Osteocyte (in vitro differentiated cells): ENCODE measurements around the gene FAM13B. TPM values are rescaled to one million over a fixed set of nuclear protein-coding genes. Genes with fewer than 3 reads are reported as not detected.
"Not testable (repeated sequence)": the region's sequence is repeated elsewhere in the genome, so short reads cannot be mapped to it uniquely, and the experiment has no call there.

ENCODE experiments used
- DNase-seq: peaks from one replicate; pipeline ENCODE4 v3.0.0; 2021; ENCODE audit warnings: mixed read lengths; ENCODE audit not compliant: unreplicated experiment; ENCODE audit errors: extremely low spot score
- H3K27ac Mint-ChIP-seq: one replicate; pipeline ENCODE4 v1.8.0; 2021; ENCODE audit warnings: mild to moderate bottlenecking, mixed read lengths; ENCODE audit not compliant: unreplicated experiment
- H3K27me3 Mint-ChIP-seq: one replicate; pipeline ENCODE4 v1.8.0; 2021; ENCODE audit warnings: mixed read lengths; ENCODE audit not compliant: unreplicated experiment
- H3K36me3 Mint-ChIP-seq: one replicate; pipeline ENCODE4 v1.8.0; 2021; ENCODE audit warnings: mixed read lengths; ENCODE audit not compliant: unreplicated experiment
- H3K4me1 Mint-ChIP-seq: one replicate; pipeline ENCODE4 v1.8.0; 2021; ENCODE audit warnings: mixed read lengths; ENCODE audit not compliant: unreplicated experiment
- H3K4me3 Mint-ChIP-seq: one replicate; pipeline ENCODE4 v1.8.0; 2021; ENCODE audit warnings: mild to moderate bottlenecking, moderate library complexity, mixed read lengths; ENCODE audit not compliant: unreplicated experiment
- H3K9me3 Mint-ChIP-seq: one replicate; pipeline ENCODE4 v1.8.0; 2021; ENCODE audit warnings: mixed read lengths; ENCODE audit not compliant: unreplicated experiment
- CTCF ChIP-seq: fragments of 200-600 bp; sonication (generic); IDR thresholded peaks from 2 replicates; pipeline ENCODE4 v1.5.0; 2021; ENCODE audit warnings: antibody characterized with exemption, mild to moderate bottlenecking, moderate library complexity
- total RNA-seq: library from RNA; stranded (reverse); gene quantifications from 2 replicates; pipeline ENCODE4 v1.2.1, GENCODE V29; 2021

FAM13B gene
- total RNA-seq, 1 donor from 2014 or later, result 42.7 TPM

- Mint-ChIP-seq H3K36me3 (no peaks in the 10 kb centered on the region), H3K27ac (no peak overlapping the region), H3K4me3 (no peak overlapping the region), H3K4me1 (peaks cover 3% of the 10 kb centered on the region), H3K9me3 (no peaks in the 10 kb centered on the region), H3K27me3 (peaks cover 23% of the 10 kb centered on the region)
- TF ChIP-seq CTCF, result no peak
- DNase-seq, result no peak
Measured at GRCh38 chr5:138054206-138054605, 21.3 kb upstream of the FAM13B start.

- Mint-ChIP-seq H3K9me3 (no peaks in the 10 kb centered on the region), H3K36me3 (no peaks in the 10 kb centered on the region), H3K27me3 (peaks cover 23% of the 10 kb centered on the region)
Measured at GRCh38 chr5:138053554-138053953, 20.7 kb upstream of the FAM13B start.

GRCh38 chr5:138052718-138053117 is 19.8 kb upstream of the FAM13B start:
- not testable (repeated sequence) for H3K27ac Mint-ChIP-seq, H3K4me1 Mint-ChIP-seq, H3K36me3 Mint-ChIP-seq, DNase-seq, H3K9me3 Mint-ChIP-seq, H3K4me3 Mint-ChIP-seq
- peaks cover 23% of the 10 kb centered on the region for H3K27me3 Mint-ChIP-seq

More at GRCh38 chr5:138053554-138053953, 20.7 kb upstream of the FAM13B start:
- Mint-ChIP-seq H3K4me3 (no peak overlapping the region), H3K4me1 (peaks cover 3% of the 10 kb centered on the region), H3K27ac (no peak overlapping the region)
- no peak for TF ChIP-seq CTCF
- DNase-seq, result no peak

- no peaks in the 10 kb centered on the region for H3K9me3 Mint-ChIP-seq
- no peak for DNase-seq
Measured at GRCh38 chr5:138051441-138052296, 18.8 kb upstream of the FAM13B start.

GRCh38 chr5:138045283-138045682 is 12.4 kb upstream of the FAM13B start:
- H3K4me1 Mint-ChIP-seq, H3K27me3 Mint-ChIP-seq, H3K4me3 Mint-ChIP-seq, H3K27ac Mint-ChIP-seq, H3K36me3 Mint-ChIP-seq, H3K9me3 Mint-ChIP-seq, DNase-seq: not testable (repeated sequence)

More at GRCh38 chr5:138051441-138052296, 18.8 kb upstream of the FAM13B start:
- H3K4me1 Mint-ChIP-seq, result peaks cover 3% of the 10 kb centered on the region
- no peak overlapping the region for H3K27ac Mint-ChIP-seq
- no peak for TF ChIP-seq CTCF
- H3K27me3 Mint-ChIP-seq, result peaks cover 23% of the 10 kb centered on the region
- H3K4me3 Mint-ChIP-seq, result no peak overlapping the region
- H3K36me3 Mint-ChIP-seq, result no peaks in the 10 kb centered on the region

GRCh38 chr5:138038826-138039225 is 5.9 kb upstream of the FAM13B start:
- no peaks in the 10 kb centered on the region for H3K9me3 Mint-ChIP-seq
- TF ChIP-seq CTCF, result no peak
- H3K4me1 Mint-ChIP-seq, result peaks cover 8% of the 10 kb centered on the region
- no peak overlapping the region for H3K27ac Mint-ChIP-seq
- H3K36me3 Mint-ChIP-seq, result no peaks in the 10 kb centered on the region
- H3K4me3 Mint-ChIP-seq, result no peak overlapping the region
- H3K27me3 Mint-ChIP-seq, result peaks cover 2% of the 10 kb centered on the region
- DNase-seq, result no peak
